ENCODE data around the gene PAFAH1B2. TPM values are rescaled to one million over a fixed set of nuclear protein-coding genes. Genes with fewer than 3 reads are reported as not detected.

The PAFAH1B2 gene, protein sequence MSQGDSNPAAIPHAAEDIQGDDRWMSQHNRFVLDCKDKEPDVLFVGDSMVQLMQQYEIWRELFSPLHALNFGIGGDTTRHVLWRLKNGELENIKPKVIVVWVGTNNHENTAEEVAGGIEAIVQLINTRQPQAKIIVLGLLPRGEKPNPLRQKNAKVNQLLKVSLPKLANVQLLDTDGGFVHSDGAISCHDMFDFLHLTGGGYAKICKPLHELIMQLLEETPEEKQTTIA
- 99.2 TPM for polyA plus RNA-seq (2012; ENCODE audit: insufficient read depth, insufficient read length, low read depth)

DNA sequence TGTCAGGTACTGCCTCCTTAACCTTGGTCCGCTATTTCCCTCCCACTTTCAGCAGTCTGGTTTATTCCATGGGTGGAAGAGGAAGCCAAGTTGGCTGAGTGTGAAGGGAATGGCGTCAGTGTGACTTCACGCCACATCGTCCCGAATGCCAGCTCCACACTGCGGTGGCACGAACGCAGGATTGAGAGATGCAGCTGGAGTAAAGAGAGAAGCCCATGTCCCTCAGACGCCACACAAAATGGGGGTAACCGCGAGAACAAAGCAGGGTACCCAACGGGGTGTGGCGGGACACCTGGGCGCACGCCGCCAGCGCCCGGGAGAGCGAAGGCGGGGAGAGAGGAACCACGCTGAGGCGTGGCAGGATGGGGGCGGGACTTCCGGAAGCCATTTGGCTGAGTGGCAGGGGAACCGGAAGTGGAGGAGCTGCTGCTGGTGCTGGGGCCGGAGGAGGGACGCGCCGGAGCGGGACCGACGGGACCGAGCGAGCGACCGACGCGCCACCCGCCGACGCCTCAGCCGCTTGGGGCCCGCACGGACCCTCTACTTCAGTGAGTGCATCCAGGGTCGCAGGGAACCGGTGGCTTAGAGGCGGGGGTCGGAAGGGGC, at the start of gene PAFAH1B2:
Gene PAFAH1B2 (plus strand): TSS at position 417 of the 606 bp plus-strand sequence. CDS start 8,161 bp downstream, outside the sequence.
- H3K9me3 ChIP-seq = no peaks in the 10 kb centered on the region
- peak within 1 kb of the TSS; percentile 83 for H3K4me3 ChIP-seq (ENCODE audit: low read depth, low read length)
- H3K27me3 ChIP-seq = no peaks in the 10 kb centered on the region
- no peaks in the 10 kb centered on the region for H3K4me1 ChIP-seq
- H3K36me3 ChIP-seq = peaks cover 35% of the 10 kb centered on the region
- peak; percentile 97 for DNase-seq
- TF ChIP-seq, protein P1, sequence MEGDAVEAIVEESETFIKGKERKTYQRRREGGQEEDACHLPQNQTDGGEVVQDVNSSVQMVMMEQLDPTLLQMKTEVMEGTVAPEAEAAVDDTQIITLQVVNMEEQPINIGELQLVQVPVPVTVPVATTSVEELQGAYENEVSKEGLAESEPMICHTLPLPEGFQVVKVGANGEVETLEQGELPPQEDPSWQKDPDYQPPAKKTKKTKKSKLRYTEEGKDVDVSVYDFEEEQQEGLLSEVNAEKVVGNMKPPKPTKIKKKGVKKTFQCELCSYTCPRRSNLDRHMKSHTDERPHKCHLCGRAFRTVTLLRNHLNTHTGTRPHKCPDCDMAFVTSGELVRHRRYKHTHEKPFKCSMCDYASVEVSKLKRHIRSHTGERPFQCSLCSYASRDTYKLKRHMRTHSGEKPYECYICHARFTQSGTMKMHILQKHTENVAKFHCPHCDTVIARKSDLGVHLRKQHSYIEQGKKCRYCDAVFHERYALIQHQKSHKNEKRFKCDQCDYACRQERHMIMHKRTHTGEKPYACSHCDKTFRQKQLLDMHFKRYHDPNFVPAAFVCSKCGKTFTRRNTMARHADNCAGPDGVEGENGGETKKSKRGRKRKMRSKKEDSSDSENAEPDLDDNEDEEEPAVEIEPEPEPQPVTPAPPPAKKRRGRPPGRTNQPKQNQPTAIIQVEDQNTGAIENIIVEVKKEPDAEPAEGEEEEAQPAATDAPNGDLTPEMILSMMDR (IDR thresholded peaks at IDR 0.05; ENCODE audit: low read depth, low read length) = no peak

DNA sequence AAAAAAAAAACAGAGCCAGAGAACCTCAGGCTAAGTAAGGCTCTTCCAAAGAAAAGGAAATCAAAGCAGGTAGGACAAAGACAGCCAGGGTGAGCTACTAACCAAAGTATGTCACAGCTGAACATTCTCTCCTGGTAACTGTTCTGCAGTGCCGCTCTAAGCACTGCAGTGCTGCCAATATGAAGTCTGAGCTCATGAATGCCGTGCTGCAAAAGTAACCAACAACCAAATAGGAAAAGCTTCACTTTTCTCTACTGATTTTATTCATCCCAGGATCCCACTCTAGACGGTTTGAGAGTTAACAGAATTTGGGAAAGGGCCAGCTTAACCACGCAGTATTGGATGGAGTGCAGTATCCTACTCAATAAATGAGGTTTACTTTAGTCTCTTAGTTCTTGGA, 49.3 kb upstream of the PAFAH1B2 start:
- no peak for DNase-seq

DNA sequence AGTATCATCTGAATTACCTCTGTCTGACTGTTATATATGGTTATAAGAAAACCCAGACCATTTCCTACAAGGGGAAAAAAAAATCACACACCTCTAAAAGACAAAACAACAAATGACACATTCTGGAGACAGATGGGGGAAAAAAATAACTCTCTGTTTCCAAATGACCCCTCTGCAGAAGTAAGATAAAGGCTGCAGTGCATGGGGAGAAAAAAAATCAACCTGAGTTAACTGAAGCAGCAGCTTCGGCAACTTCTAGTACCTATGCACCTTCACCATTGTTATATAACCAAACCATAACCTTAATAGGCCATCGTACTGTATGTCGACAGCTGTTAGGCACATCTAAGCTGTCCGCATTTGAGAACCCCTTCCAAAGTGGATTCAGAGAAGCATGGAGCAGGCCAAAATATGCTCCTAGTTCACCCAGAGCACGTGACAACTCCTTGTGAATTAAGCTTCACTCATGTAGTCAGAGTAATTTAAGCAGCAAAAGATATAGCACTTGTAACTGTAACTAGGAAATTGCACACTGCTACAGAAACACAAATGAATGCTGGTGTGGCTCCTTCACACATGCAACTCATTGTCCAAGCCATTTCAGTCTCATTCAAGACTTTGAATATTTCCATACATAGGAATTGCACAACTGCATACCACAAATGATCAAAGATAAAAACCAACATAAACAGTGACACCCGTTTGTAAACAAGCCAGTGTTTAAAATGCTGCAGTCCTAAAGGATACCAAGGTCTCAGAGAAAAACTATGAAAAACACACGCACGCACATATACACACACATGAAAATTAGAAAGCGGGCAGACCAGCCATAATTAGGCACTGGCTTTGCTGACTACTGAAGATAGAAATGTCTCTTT, 48.6 kb upstream of the PAFAH1B2 start:
- peaks cover 23% of the 10 kb centered on the region for H3K4me1 ChIP-seq
- peak overlapping the region; percentile 92; the same call in 1 of the 2 replicates for H3K4me3 ChIP-seq (ENCODE audit: low read depth, low read length)
- no peak for DNase-seq
- no peaks in the 10 kb centered on the region for H3K9me3 ChIP-seq
- H3K36me3 ChIP-seq = no peaks in the 10 kb centered on the region
- H3K27me3 ChIP-seq = no peaks in the 10 kb centered on the region
- TF ChIP-seq, protein P1 (IDR thresholded peaks at IDR 0.05; ENCODE audit: low read depth, low read length) = no peak

More for the DNA sequence above, 49.3 kb upstream of the PAFAH1B2 start:
- Histone ChIP-seq H3K4me3 (ENCODE audit: low read depth, low read length) (no peak overlapping the region), H3K36me3 (no peaks in the 10 kb centered on the region), H3K9me3 (no peaks in the 10 kb centered on the region), H3K27me3 (no peaks in the 10 kb centered on the region), H3K4me1 (peaks cover 23% of the 10 kb centered on the region)
- TF ChIP-seq, protein P1 (IDR thresholded peaks at IDR 0.05; ENCODE audit: low read depth, low read length) = no peak

DNA sequence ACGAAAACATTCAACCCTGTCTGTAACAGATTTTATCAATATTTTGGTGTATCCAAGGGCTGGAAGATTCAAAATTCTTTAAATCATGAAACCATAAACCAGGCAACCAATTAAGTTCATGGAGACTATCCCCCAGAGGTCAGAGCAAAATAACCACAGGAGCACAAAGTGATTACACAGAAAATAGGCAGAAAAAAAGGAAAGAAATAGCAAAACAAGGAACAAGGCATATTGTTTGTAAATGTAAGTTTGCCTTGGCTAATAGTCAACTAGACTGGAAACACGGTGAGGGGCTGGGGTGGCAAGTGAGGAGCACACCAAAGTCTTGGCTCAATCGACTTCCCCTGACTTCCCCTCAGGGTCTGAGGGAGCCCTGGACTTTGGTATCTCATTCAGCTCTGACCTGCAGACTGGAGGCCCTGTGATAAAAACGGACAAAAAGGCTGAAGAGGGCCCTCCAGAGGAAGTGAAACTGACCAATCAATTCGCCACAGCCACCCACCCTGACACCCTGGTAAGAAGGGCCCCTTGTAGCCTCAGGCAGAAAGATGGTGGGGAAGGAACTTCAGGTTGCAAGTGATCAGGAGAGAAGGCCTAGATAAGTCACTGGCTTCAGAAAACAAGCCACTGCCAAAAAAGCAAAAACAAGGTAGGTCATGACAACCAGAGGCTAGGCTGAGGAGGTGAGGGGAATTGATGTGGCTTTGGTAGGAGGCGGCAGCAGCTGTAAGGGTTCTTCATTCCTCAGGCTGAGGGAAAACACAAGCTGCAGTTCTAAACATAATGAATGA, 47.7 kb upstream of the PAFAH1B2 start:
- H3K4me1 ChIP-seq = peaks cover 23% of the 10 kb centered on the region
- TF ChIP-seq, protein P1 (IDR thresholded peaks at IDR 0.05; ENCODE audit: low read depth, low read length) = 0 out of 2 replicates have a peak, but pooled peaks have one; percentile 16
- H3K9me3 ChIP-seq = no peaks in the 10 kb centered on the region
- no peaks in the 10 kb centered on the region for H3K36me3 ChIP-seq
- H3K27me3 ChIP-seq = no peaks in the 10 kb centered on the region
- DNase-seq = peak; percentile 15
- peak overlapping the region; percentile 92 for H3K4me3 ChIP-seq (ENCODE audit: low read depth, low read length)

DNA sequence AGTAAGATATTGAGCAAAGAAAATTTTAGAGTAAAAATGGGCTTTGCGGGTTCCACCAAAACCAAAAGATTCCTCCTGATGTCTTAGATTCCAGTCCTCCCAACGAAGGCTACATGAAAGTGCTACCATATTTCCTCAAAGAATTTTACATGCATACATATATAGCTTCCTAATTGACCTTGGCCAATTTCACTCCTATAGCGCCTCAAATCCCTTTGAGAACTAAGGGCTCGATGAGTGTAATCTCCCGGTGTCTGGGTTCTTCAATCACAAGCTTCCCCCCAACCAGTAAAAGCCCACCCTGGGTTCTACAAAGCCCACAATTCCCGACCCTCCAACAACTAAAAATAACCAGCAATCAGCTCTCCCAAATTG, 47.1 kb upstream of the PAFAH1B2 start:
- no peaks in the 10 kb centered on the region for H3K9me3 ChIP-seq
- H3K4me3 ChIP-seq (ENCODE audit: low read depth, low read length) = peak overlapping the region; percentile 92
- H3K4me1 ChIP-seq = peaks cover 23% of the 10 kb centered on the region
- H3K27me3 ChIP-seq = no peaks in the 10 kb centered on the region
- TF ChIP-seq, protein P1 (IDR thresholded peaks at IDR 0.05; ENCODE audit: low read depth, low read length) = no peak
- DNase-seq = no peak
- no peaks in the 10 kb centered on the region for H3K36me3 ChIP-seq

Measured in BE2C (cell line).